Left lobe of liver (tissue), 2 donors: ENCODE data around the gene HIGD1A. TPM values are rescaled to one million over a fixed set of nuclear protein-coding genes. Genes with fewer than 3 reads are reported as not detected.
"Not testable (repeated sequence)": the region's sequence is repeated elsewhere in the genome, so short reads cannot be mapped to it uniquely, and the experiment has no call there.

Source experiments
- ATAC-seq: fragments of 200-7000 bp; cut with Tn5 transposase; one replicate; pipeline ENCODE4 v1.9.1; 2020; ENCODE audit warnings: mild to moderate bottlenecking, moderate library complexity
- DNase-seq: peaks from one replicate; pipeline ENCODE4 v3.0.0-alpha.2; 2020; ENCODE audit warnings: low spot score
- total RNA-seq: library from RNA; stranded (reverse); gene quantifications from one replicate; pipeline ENCODE4 v1.2.1, GENCODE V29; 2021
- donor health status: DM: no; HTN: no; CAD: no; lungs with moderate emphysema.
- donor health status: DM: no; HTN: yes; CAD: no.

The HIGD1A gene
- total RNA-seq, 1 donor from 2014 or later: 112 TPM

- DNase-seq (peak; percentile 77), ATAC-seq (peak; percentile 73)
Observed at GRCh38 chr3:42829628-42830436, 25.5 kb upstream of the HIGD1A start.

GRCh38 chr3:42829083-42829627, 24.9 kb upstream of the HIGD1A start:
- DNase-seq (no peak), ATAC-seq (peak; percentile 51)

GRCh38 chr3:42827654-42828053, 23.4 kb upstream of the HIGD1A start:
- no peak for DNase-seq
- no peak for ATAC-seq

GRCh38 chr3:42827023-42827422, 22.7 kb upstream of the HIGD1A start:
- DNase-seq (no peak), ATAC-seq (no peak)

- DNase-seq: no peak
- ATAC-seq: no peak
Observed at GRCh38 chr3:42826141-42826540, 21.9 kb upstream of the HIGD1A start.

GRCh38 chr3:42823351-42823750, 19.1 kb upstream of the HIGD1A start:
- DNase-seq: no peak
- ATAC-seq: no peak

DNA sequence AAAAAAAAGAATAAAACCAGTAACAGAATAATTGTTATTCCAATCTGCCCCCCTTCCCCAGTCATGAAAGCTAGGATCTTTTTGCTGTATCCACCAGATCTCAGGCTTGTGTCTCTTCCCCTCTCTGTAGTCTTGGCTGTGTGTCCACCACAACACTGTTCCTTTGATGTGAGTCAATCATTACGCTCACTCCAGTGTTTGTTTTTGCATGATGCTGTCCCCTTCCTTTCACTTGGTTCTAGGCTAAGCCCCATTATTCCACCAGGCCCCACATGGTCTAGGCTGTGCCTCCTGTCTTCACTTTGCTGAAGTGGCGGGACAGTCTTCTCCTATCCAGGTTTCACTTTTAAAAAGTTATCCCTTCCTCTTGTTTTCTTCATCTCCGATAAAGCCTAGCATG, 18.5 kb upstream of the HIGD1A start:
- no peak for DNase-seq
- no peak for ATAC-seq

GRCh38 chr3:42820746-42821051, 16.4 kb upstream of the HIGD1A start:
- no peak for ATAC-seq
- no peak for DNase-seq

DNA sequence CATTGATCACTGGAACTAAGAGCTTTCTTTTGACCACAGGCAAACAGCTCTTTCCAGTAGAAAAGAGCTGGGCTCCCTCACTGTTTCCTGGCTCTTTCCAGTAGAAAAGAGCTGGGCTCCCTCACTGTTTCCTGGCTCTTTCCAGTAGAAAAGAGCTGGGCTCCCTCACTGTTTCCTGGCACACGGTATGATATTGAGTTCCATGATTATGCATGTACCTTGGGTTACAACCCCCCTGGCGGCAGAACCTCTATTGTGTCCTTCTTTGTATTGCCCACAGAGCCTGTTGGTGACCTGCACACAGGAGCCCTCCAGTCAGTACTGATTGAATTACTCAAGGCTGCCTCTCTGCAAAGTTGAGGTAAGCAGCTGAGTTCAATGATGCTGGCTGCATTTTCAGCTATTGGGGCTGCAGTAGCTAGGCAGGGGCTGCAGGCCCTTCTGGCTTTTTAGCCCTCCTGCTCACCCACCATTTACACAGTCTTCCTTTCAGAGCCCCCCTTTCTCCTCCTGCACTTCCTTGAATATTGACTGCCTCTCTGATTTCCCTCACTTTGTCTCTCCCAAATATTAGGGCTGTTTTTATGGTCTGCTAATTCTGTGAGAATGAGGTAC, 15.2 kb upstream of the HIGD1A start:
- no peak for DNase-seq

DNA sequence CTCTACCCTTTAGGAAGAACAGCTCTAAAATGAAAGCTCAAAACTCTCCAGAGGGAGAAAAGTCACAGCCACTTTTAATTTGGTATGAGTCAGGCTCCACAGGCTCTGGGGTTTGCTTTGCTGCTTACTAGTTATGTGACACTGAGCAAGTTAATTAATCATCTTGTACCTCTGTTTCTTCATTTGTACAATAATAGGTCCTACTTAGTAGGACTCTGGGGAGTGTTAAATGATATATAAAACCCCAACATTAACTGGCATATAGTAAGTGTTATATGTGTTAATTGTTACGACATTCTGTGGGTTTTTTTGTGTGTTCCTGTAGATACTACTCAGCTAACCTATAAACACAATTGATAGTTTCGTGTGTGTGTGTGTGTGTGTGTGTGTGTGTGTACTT, 11.5 kb upstream of the HIGD1A start:
- DNase-seq: no peak
- ATAC-seq: no peak

More for the DNA sequence above, 15.2 kb upstream of the HIGD1A start:
- peak; percentile 67 for ATAC-seq

DNA sequence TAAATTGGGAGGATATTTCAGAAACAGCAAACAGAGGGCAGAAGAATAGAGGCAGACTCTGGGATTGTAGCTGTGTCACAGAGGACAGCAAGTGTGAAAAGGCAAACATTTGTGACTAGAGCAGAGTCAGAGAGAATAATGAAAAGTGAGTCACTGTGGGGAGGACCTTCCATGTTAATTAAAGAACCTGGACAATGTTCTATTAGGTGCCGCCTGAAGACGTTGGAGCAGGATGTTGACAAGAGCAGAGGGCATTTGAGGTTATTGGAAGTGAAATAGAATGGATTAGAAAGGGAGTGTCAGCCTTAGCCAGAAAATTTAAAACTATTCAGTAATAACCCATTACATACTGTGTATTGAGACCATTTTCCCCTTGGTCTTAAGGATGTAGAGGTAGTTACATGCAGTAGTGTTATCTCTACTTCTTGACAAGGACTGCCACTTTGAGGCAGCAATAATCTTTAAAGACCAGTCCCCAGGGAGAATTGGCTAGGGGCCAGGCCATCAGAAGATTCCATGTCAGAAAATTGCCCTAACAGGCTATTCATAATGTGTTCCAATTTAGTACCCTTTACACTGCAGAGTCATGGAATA, 10.7 kb upstream of the HIGD1A start:
- DNase-seq: no peak
- no peak for ATAC-seq

- no peak for DNase-seq
Observed at GRCh38 chr3:42814246-42814645, 10.0 kb upstream of the HIGD1A start.

GRCh38 chr3:42811118-42811883, 7.0 kb upstream of the HIGD1A start:
- not testable (repeated sequence) for DNase-seq, ATAC-seq

More at GRCh38 chr3:42814246-42814645, 10.0 kb upstream of the HIGD1A start:
- no peak for ATAC-seq

DNA sequence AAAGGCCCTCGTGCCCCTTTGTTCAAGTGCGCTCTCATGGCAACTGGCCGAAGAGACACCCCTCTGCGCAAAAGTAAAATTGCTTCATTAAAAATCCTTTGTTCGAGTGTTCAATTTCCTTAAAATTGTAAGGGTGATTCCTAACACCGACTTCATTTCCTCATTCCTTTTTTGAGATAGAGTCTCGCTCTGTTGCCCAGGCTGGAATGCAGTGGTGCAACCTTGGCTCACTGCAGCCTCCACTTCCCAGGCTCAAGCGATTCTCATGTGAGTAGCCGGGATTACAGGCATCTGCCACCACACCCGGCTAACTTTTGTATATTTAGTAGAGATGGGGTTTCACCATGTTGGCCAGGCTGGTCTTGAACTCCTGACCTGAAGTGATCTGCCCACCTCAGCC, 6.4 kb upstream of the HIGD1A start:
- not testable (repeated sequence) for DNase-seq, ATAC-seq

GRCh38 chr3:42809202-42809601, 4.9 kb upstream of the HIGD1A start, which contains the start of gene ACKR2:
Gene ACKR2, plus strand, starts transcription at chr3:42809445. Its CDS starts 55,058 bp downstream, at chr3:42864503.
- ATAC-seq: no peak
- no peak for DNase-seq

GRCh38 chr3:42807929-42808328, 3.6 kb upstream of the HIGD1A start:
- ATAC-seq (no peak), DNase-seq (no peak)

DNA sequence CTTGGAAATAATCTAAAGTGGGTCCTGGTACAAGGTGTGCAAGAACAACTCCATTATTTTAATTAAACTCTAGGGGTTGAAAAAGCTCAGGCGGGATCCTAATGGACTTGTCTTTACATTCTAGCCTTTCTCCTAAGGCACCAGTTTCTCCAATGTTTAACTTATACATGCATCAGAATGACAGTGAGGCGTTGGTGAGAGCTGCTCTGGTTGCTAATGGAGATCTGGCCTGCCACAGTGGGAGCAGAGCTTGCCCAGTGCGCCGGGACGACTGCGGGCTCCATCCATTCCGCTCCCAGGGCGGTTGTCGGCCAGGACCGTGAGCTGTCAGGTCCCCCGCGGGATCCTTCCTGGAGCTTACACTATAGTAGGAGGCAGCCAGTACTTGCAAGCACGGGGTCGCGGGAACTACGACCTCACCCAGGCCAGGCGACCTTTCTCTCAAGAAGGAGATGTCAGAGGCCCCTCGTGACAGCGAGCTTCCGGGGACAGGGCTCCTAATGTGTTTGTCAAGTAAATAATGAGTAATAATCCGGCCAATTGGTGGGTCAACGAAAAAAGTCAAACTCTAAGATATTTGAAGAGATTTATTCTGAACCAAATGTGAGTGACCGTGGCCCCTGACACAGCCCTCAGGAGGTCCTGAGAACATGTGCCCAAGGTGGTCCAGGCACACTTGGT, 991 bp upstream of the HIGD1A start:
- DNase-seq (peak; percentile 82), ATAC-seq (peak; percentile 54)

GRCh38 chr3:42804831-42805132, 492 bp upstream of the HIGD1A start:
- ATAC-seq: no peak
- DNase-seq: no peak

- peak; percentile 69 for DNase-seq
- ATAC-seq: peak; percentile 57
Observed at GRCh38 chr3:42803414-42804105, 730 bp downstream of the HIGD1A start.

DNA sequence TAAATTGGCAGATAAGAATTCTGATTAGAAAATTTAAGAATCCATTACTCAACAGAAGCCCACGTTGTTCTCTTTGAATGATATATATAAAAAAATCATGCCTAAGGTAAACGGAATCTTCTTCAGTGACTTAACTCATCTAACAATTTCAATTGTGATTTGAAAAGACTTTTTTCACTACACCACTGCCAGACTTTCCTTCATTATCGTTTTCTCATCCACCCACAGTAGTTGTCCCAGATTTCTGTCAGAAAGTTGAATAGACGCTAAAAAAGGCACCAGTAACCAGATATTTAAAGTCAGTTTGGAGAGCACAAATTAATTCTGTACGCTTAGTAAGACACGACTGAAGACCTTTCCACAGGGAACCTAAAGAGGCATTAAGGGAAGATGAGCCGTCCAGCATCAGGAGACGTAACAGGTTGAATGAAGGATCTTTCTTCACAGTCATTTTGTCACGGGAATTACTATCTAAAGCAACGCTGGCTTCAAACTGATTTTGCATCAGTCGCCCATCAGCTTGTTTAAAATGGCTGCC, 1.3 kb downstream of the HIGD1A start:
- ATAC-seq: no peak
- no peak for DNase-seq
